DMS153 (cell line): Measurements from ENCODE around the gene CPEB3.
"Not testable (repeated sequence)": the region's sequence is repeated elsewhere in the genome, so short reads cannot be mapped to it uniquely, and the experiment has no call there.

Experiments
- DNase-seq: peaks from one replicate; lab custom pipeline; 2025; lab: John Stamatoyannopoulos, UW

The CPEB3 gene

DNA sequence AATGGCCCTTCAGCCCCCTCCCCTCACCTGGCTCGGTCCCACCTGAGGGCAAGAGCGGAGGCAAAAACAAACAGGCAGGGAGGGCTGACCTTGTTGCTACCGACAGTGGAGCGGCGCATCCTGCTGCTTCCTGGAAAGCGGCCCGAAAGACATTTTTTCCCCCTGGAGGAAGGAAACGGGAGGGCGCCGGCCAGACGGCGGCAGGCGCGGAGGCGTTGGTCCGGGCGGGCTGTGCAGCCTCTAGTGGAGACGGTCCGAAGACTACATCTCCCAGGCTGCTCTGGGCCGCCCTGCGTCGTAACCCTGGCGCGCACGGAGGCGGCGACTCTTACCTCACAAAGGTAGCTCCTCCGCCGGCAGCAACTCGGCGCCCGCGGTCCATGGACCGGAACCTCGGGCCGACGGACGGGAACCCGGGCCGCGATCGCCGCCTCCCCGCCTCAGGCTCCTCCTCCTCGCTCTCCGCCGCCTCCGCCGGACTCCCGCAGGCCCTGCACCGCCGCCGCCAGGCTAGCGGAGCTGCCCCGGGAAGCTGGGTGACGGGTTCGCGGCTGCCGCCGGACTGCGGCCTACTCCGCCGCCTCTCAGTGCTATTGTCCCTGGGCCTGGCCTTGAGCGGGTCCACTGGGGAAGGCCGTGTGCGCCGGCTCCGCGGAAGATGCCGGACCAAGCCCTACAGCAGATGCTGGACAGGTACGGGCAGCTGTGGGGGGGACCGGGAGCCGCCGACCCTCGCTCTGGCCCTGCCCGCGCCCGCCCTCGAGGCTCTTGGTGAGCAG is at the start of gene CPEB3, which contains the start of gene MARCHF5:
Gene CPEB3, minus strand, starts transcription at position 242 of the 779 bp plus-strand sequence. CDS start 50,728 bp downstream, outside the sequence.
Gene MARCHF5, plus strand, starts transcription at position 331 of the 779 bp plus-strand sequence. Its CDS starts 328 bp downstream, at position 659.
- DNase-seq, result peak; percentile 95

DNA sequence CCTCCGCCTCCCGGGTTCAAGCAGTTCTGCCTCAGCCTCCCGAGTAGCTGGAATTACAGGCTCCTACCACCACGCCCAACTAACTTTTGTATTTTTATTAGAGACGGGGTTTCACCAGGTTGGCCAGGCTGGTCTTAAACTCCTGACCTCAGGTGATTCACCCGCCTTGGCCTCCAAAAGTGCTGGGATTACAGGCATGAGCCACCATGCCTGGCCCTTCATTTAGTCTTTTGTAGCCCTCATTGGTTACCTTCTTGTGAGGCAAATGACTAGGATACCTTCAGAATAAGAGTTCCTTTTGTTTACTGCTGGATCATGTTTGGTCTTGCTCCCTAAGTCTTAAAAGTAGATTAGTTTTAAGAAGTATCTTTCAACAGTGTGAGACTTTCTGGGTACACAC is 39.0 kb upstream of the CPEB3 start:
- not testable (repeated sequence) for DNase-seq

DNA sequence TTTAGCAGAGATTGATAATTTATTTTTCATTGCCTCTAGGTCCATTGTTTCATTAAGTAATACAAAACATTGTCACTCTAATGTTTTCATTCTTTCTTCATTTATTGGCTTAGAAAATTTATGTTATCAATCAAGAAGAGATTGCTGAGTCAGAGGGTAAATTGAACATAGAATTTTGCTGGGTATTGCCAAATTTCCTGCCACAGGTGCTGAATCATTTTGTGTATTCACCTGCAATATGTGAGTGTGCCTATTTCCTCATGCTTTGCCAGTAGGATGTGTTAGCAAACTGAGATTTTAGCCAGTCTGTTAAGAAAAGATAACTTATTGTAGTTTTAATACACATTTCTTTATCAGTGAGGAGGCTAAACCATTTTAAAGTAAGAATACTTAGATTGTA is 38.1 kb upstream of the CPEB3 start:
- DNase-seq, result no peak

DNA sequence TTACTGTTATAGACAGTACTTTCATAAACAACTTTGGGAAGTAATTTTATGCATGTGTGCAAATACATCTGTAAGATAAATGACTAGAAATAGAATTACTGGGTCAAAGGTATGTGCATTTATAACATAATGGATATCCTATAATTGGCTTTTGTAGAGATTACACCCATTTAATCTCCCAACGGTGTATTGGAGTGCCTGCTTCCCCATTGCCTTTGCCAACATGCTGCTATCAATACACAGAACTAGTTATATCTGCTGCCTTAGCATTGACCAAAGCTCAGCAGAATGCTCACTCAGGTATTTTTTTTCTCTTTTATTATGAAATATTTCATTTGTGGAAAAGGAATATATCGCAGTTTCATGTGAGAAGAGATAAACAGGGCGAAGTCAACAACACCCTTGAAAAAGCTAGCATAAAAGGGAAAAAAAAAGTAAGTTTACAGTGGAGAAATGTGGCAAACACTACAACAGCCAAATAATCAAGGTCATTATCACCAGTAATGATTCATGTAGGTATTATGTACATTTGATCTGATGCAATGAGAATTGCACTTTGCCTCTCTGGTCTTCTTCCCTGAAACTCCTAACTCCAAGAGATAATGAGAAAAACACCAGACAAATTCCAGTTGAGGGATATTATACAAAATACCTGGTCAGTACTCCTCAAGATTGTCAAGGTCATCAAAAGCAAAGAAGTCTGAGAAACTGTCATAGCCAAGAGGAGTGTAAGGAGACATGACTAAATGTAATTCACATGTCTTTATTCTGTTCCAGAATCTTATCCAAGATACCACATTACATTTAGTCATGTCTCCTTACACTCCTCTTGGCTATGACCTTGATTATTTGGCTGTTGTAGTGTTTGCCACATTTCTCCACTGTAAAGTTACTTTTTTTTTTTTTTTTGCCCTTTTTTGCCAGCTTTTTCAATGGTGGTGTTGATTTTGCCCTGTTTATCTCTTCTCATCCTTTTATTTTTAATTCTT is 36.9 kb upstream of the CPEB3 start:
- DNase-seq, result no peak

DNA sequence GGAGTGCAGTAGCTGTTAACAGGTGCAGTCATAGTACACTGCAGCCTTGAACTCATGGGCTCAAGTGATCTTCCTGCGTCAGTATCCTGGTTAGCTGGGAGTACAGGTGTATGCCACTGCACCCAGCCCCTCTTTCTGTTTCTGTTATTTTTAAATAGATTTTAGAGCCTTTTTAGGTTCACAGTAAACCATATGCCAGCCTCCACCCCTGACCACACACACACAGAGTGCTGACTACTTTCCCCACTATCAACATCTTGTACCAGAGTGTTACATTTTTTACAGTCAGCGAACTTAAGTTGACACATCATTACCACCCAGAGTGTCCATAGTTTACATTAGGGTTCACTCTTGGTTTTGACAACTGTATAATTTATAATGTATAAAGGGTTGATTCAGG is 32.2 kb upstream of the CPEB3 start:
- DNase-seq, result no peak

DNA sequence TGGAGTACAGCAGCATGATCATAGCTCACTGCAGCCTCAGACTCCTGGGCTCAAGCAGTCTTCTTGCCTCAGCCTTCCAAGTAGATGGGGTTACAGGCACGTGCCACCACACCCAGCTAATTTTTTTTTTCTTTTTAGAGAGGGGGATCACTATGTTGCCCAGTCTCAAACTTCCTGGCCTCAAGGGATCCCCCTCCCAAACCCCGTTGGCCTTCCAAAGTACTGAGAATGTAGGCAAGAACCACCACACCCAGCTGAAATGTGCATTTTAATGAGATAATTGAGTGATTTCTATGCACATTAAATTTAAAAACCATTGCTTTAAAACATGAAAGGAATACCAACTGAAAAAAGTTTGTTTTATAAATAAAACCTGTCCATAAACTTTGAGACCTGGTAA is 25.7 kb upstream of the CPEB3 start:
- DNase-seq, result no peak

DNA sequence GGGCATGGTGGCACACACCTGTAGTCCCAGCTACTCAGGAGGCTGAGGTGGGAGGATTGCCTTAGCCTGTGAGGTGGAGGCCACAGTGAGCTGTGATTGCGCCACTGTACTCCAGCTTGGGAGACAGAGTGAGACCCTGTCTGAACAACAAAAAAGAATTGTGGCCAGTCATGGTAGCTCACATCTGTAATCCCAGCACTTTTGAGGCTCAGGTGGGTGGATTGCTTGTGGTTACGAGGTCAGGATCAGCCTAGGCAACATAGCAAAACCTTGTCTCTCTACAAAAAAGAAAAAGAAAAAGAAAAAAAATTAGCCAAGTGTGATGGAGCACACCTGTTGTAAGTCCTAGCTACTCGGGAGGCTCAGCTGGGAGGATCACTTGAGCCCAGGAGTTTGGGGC is 22.9 kb upstream of the CPEB3 start:
- DNase-seq, result no peak

DNA sequence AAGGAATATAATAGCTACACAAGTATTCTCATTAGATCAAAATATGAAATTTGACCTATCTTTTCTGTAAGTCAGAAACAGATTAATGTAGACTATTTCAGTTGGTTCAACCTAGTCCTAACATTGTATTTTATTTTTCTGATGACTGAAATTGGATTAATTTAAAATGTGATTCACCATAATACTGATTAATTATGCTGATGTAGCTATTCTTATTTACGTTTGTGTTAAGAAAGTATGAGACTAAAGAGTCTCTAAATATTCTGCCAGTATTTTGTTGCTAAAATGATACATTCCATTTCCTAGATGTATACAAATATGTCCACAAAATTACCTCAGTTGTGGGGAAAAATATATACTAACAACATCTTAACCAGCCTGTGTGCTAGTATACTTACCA is 18.4 kb upstream of the CPEB3 start:
- DNase-seq, result no peak

DNA sequence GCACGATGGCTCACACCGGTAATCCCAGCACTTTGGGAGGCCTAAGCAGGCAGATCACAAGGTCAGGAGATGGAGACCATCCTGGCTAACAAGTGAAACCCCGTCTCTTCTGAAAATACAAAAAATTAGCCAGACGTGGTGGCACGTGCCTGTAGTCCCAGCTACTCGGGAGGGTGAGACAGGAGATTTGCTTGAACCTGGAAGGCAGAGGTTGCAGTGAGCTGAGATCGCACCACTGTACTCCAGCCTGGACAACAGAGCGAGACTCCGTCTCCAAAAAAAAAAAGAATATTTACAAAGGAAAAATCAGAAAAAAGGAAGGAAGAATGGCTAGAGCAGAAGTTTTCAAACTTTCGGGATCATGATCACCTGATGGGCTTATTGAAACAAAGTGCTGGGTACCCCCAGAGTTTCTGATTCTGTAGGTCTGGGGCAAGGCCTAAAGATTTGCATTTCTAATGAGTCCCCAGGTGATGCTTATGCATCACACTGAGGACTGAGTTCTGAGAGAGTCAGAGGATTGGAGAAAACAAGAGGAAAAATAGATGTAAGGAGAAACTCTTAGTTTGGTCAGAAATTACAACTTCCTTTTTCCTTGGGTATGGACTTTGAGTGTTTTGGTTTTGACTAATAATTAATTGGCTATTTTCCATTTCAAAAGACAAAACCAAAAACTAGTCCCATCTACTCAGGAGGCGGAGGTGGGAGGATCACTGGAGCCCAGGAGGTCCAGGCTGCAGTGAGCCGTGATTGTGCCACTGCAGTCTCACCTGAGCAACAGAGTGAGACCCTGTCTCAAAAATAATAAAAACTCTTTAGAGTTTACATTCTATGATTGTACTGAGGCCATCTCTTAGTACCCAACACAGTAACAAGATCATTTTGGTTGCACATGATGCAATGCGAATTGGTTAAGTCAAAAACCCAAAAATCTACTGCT is 14.5 kb upstream of the CPEB3 start:
- no peak for DNase-seq

DNA sequence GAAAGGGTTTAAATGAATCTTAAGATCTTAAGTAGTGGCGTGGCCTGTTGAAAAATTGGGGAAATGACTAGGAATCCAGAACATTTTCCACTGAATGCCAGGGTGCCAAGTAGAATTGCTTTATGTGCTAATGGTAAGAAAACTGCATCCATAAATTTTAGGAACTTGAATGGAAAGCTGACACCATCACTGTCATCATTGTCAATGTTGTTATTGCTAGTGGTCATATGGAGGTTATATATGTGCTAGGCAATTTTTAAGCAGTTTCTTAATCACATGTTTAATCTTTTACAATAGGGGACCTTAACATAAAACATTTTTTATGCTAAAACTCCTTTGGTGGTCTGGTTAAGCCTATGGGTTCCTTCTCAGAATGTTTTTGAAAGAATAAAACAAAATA is 13.2 kb upstream of the CPEB3 start:
- no peak for DNase-seq

DNA sequence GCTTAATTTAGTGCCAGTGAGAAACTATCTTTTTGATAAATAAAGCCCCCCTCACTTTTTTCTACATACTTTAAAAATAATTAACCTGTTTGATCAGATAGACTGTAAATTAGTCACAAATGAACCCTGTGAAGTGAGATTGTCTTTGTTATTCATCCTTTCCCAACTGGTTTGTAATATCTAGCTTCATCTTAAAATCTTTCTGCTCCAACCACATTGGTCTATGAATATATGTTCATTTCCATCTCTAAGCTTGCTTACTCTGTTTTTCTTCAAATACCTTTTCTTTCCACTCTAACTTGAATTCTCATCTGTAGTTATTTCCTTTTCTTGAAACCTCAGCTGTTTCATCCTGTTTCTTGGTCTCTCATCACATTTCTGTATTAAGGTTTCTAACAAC is 12.2 kb upstream of the CPEB3 start:
- DNase-seq, result no peak

DNA sequence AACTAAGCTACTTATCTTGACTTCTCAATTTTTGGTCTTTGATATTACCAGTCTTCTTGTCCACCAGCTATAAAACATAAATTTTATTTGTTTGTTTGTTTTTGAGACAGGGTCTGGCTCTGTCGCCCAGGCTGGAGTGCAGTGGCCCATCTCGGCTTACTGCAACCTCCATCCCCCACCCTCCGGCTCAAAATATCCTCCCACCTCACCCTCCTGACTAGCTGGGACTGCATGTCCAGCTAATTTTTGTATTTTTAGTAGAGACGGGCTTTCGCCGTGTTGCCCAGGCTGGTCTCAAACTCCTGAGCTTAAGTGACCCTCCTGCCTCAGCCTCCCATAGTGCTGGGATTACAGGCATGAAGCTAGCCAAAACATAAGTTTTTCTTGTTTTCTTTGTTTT is 7.6 kb upstream of the CPEB3 start:
- no peak for DNase-seq

DNA sequence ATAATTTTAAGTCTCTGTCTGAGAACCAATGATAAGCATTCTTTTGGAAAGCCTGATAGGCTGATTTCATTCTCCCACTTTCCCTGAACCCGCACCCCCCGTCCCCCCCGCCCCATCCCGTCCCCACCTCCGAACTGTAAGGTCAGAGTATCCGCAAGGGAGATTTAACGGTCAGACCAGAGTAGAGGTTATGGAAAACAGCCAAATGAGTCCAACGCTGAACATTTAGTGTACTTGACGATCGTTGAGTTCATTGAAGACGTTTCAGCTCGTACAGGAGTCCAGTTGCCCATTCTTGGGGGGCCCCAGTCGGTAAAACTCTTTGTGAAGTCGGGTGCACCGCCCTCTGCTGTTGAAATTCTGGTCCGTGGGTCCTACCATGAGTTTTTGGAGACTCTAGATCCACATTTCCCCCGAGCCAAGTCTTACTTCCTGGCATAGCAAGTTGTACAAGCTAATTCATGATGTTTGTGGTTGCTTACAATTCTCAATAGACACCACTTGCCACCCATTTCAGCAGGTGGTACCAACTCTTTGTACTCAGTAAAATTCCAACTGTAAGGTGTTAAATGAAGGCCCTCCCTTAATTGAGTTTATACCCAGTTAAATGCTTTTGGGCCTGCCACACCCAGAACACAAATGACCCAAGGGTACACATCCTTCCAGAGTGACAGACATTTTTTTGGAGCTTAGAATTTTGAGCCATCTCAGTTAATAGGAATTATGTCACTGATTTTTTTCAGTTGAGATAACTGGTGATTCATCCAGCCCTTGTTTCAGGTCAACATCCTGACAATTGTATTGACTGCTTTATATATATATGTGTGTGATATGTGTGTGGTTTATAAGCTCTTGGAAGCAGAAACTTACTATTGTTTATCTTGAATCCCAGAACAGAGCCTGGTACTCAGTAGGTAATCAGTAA is 1.3 kb upstream of the CPEB3 start:
- peak; percentile 2 for DNase-seq

DNA sequence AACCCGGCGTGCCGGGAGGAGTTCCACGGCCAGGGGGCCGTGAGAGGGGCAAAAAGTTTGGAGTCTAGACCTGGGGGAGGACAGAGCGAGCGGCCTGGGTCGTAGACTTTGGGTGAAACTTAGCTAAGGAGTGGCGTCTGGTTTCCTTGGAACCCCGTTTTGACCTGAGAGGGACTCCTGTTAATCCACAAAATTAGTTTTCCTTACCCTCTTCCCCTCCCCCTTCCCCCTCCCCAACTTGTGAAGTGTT is 663 bp upstream of the CPEB3 start:
- DNase-seq, result no peak

DNA sequence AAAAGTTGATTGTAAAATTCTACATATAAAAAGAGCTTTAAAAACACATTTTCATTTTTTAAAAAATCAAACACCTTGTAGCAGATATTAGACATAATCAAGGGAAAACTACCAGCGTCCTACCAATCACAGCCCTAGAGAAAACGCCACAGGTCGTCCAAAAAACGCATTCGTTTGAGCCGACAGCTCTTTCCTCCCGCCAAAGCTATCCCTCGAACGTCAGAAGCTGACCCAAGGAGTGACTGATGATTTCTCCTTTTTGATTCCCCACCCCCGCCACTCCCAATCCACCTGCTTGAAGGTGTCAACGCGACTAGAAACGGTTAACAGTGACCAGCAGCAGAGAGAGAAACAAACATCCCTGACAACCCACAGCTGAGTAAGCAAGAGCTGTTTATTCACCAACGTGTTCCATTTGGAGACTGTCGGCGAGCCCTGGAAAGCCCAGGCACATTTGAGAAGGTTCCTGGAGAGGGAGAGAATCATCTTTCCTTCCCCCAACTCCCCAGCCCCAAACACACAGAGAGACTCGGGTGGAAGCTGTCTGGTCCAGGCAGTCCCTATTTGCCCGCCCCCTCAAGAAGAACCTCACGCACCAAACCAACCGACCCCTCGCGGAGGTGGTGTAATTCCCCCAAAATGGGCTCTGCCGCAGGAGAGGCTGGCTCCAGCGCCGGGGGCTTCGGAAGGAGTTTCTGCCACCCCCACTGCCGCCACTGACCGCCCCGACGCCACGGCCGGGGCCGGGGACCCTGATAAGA is 622 bp downstream of the CPEB3 start:
- DNase-seq, result peak; percentile 76

DNA sequence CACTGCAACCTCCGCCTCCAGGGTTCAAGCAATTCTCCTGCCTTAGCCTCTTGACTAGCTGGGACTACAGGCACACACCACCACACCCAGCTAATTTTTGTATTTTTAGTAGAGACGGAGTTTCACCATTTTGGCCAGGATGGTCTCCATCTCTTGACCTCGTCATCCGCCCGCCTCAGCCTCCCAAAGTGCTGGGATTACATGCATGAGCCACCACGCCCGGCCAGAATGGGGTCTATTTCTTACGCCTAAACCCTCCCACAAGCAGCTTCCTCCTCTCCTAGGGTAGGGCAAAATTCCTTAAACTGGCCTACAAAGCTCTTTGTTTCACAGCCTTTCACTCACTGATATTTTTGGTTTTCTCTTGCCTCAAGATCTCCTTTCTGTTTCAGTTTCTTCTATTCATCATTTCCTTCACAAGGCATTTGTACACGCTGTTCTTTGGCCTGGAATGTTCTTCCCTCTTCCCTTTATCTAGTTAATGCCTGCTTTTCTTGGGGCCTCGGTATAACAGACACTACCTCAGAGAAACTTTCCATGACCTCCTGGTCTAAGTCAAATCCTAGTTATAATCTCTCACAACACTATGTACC is 6.7 kb downstream of the CPEB3 start:
- no peak for DNase-seq

DNA sequence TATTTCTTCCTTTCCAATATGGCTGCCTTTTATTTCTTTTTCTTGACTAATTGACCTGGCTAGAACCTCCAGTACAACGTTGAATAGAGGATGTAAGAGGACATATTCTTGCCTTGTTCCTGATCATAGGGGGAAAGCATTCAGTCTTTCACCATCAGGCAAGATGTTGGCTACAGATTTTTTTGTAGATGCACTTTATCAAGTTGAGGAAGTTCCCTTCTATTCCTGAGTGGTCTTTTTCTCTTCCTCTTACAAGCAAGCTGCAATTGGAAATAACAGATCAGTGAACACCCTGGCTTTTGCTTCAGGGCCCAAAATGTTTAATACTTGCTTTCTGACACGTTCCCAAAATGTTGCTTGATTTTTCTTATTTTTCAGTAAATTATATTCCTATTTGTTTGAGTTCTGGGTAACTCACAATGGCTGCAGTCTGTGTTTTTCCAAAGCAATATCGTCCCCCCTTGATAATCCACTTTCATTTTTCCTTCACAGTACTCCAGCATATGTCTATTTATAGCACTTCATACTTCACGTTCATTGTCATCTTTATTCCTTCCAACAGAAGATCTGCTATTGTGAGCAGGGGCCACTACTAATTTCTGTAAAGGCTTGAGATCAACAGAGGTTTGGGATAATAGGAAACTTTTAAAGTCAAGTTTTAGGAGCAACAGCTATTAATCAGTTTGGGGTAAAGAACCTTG is 11.7 kb downstream of the CPEB3 start:
- DNase-seq, result no peak

DNA sequence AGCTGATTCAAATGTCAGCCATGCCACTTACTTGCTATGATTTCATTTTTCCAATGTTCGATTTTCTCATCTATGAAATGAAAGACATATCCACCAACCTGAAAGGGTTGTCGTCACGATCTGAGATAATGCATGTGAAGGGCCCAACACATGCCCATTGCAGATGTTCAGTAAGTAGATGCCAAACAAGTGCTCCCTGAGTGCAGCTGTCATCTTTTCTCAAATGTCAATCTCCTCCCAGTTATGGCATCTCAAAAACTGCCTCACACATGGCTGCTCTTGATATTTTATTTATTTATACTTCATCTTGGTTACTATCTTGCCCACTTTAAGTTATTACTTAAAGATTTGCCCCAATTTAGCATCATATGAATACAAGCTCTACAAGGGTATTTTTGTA is 16.8 kb downstream of the CPEB3 start:
- no peak for DNase-seq

DNA sequence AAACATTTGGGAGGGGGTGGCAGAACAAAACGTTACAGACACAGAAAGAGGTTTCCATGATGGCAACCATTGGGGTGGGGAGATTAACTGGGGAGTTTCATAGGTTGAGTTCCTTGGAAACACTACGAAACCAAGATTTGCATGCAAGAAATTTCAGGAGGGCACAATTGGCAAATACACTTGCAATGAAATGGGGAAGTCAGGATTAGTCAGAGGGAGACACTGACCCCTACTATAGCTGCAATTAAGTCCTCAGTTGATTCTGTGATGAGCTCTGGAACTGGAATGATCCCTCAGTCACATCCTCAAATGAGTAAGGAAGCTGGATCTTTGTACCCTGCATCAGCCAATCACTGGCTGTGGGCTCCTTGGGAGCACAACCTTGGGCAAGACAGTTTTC is 22.1 kb downstream of the CPEB3 start:
- no peak for DNase-seq
